ENCODE measurements around the gene PRR23C. TPM values are rescaled to one million over a fixed set of nuclear protein-coding genes. Genes with fewer than 3 reads are reported as not detected.
"Not testable (repeated sequence)": the region's sequence is repeated elsewhere in the genome, so short reads cannot be mapped to it uniquely, and the experiment has no call there.

PRR23C gene
- polyA plus RNA-seq, 1 donor (not counting 4 experiments of a cell fraction or from before 2014, with no cell fraction given): not detected

DNA sequence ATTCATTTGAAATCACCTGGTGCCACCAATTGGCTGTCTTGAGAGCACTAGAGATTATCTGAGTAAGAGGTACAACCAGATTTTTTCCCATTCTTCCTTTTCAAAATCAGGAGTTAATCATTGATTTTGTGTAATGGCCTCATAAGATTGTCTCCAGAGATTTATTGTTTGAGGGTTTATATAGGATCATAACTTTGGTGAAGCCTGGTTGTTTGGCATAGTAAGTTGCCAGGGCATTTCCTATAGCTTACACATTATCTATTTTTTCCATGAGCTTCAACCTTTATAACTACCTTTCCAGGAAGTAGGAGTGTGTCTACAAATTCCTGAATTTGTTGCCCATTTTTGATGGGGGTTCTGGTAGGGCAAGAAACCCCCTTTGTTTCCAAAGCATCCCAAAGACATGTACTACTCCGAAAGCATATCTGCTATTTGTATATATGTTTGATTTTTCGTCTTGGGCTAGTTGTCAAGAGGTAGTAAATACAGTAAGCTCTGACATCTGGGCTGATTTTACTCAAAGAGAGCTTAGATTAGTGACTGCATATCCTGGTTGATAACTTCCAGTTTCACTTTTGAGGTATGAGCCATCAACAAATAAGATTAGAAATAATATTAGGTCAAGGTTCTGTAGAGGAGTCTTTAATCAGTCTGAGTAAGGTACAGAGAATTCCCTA is 12.2 kb downstream of the PRR23C start:
- H3K4me1 ChIP-seq (ENCODE audit: control insufficient read depth, extremely low read depth, insufficient read depth, low read length): no peaks in the 10 kb centered on the region
- no peak overlapping the region for H3K9ac ChIP-seq (ENCODE audit: control insufficient read depth, extremely low read depth, insufficient read depth, low read length)
- H2AFZ ChIP-seq (ENCODE audit: control insufficient read depth, low read length): no peak overlapping the region
- H3K27me3 ChIP-seq (ENCODE audit: control insufficient read depth, extremely low read depth, insufficient read depth, low read length): no peaks in the 10 kb centered on the region
- DNase-seq (ENCODE audit: low read depth, low spot score) (no peak), FAIRE-seq (no peak)
- TF ChIP-seq, protein P1, sequence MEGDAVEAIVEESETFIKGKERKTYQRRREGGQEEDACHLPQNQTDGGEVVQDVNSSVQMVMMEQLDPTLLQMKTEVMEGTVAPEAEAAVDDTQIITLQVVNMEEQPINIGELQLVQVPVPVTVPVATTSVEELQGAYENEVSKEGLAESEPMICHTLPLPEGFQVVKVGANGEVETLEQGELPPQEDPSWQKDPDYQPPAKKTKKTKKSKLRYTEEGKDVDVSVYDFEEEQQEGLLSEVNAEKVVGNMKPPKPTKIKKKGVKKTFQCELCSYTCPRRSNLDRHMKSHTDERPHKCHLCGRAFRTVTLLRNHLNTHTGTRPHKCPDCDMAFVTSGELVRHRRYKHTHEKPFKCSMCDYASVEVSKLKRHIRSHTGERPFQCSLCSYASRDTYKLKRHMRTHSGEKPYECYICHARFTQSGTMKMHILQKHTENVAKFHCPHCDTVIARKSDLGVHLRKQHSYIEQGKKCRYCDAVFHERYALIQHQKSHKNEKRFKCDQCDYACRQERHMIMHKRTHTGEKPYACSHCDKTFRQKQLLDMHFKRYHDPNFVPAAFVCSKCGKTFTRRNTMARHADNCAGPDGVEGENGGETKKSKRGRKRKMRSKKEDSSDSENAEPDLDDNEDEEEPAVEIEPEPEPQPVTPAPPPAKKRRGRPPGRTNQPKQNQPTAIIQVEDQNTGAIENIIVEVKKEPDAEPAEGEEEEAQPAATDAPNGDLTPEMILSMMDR (optimal IDR thresholded peaks at IDR 0.05 in 1 of 3, IDR thresholded peaks at IDR 0.05 in 1 of 3, conservative IDR thresholded peaks at IDR 0.05 in 1 of 3; ENCODE audit: extremely low read depth in 1 of 3, insufficient read depth in 2 of 3, low read length in 3 of 3): no peak
- no peak for TF ChIP-seq EZH2 (IDR thresholded peaks at IDR 0.05; ENCODE audit: low read length)
- no peaks in the 10 kb centered on the region for H3K36me3 ChIP-seq (ENCODE audit: control insufficient read depth in 2 of 2, extremely low read depth in 1 of 2, insufficient read depth in 2 of 2, low read length in 2 of 2)
- H3K27ac ChIP-seq (ENCODE audit: control insufficient read depth, insufficient read depth, low read length): no peak overlapping the region
- H3K79me2 ChIP-seq (ENCODE audit: control insufficient read depth, insufficient read depth, low read length): no peaks in the 10 kb centered on the region
- dilution Hi-C loops (cut with MboI; ENCODE audit: extremely low pct_ligation_motif_present, low sequenced_read_pairs): no loop called here
- no peaks in the 10 kb centered on the region for H3K9me3 ChIP-seq (ENCODE audit: control insufficient read depth, low read depth, low read length)
- H3K4me2 ChIP-seq (ENCODE audit: control insufficient read depth, extremely low read depth, insufficient read depth, low read depth, low read length): no peak overlapping the region
- H4K20me1 ChIP-seq (ENCODE audit: control insufficient read depth, extremely low read depth, insufficient read depth, low read length): no peaks in the 10 kb centered on the region
- H3K9me1 ChIP-seq (ENCODE audit: control insufficient read depth, extremely low read depth, insufficient read depth, low read length): no peaks in the 10 kb centered on the region
- no peak overlapping the region for H3K4me3 ChIP-seq (ENCODE audit: control insufficient read depth in 2 of 3, extremely low read depth in 1 of 3, insufficient read depth in 2 of 3, low read depth in 1 of 3, low read length in 3 of 3)

DNA sequence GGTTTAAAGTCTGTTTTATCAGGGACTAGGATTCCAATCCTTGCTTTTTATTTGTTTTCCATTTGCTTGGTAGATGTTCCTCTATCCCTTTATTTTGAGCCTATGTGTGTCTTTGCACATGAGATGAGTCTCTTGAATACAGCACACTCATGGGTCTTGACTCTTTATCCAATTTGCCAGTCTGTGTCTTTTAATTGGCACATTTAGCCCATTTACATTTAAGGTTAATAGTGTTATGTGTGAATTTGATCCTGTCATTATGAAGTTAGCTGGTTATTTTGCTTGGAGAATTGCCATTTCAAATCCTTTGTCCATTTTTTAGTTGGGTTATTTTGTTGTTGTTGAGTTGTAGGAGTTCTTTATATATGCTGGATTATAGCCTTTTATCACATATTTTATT is 14.1 kb downstream of the PRR23C start:
- H3K9ac ChIP-seq (ENCODE audit: control insufficient read depth, extremely low read depth, insufficient read depth, low read length); H3K36me3 ChIP-seq (ENCODE audit: control insufficient read depth in 2 of 2, extremely low read depth in 1 of 2, insufficient read depth in 2 of 2, low read length in 2 of 2); H3K9me1 ChIP-seq (ENCODE audit: control insufficient read depth, extremely low read depth, insufficient read depth, low read length); H3K4me1 ChIP-seq (ENCODE audit: control insufficient read depth, extremely low read depth, insufficient read depth, low read length); H2AFZ ChIP-seq (ENCODE audit: control insufficient read depth, low read length); H3K27ac ChIP-seq (ENCODE audit: control insufficient read depth, insufficient read depth, low read length); H3K4me2 ChIP-seq (ENCODE audit: control insufficient read depth, extremely low read depth, insufficient read depth, low read depth, low read length); dilution Hi-C loops (cut with MboI; ENCODE audit: extremely low pct_ligation_motif_present, low sequenced_read_pairs); H3K4me3 ChIP-seq (ENCODE audit: control insufficient read depth in 2 of 3, extremely low read depth in 1 of 3, insufficient read depth in 2 of 3, low read depth in 1 of 3, low read length in 3 of 3); H3K79me2 ChIP-seq (ENCODE audit: control insufficient read depth, insufficient read depth, low read length); DNase-seq (ENCODE audit: low read depth, low spot score); H3K27me3 ChIP-seq (ENCODE audit: control insufficient read depth, extremely low read depth, insufficient read depth, low read length); H3K9me3 ChIP-seq (ENCODE audit: control insufficient read depth, low read depth, low read length); FAIRE-seq; H4K20me1 ChIP-seq (ENCODE audit: control insufficient read depth, extremely low read depth, insufficient read depth, low read length): not testable (repeated sequence)

DNA sequence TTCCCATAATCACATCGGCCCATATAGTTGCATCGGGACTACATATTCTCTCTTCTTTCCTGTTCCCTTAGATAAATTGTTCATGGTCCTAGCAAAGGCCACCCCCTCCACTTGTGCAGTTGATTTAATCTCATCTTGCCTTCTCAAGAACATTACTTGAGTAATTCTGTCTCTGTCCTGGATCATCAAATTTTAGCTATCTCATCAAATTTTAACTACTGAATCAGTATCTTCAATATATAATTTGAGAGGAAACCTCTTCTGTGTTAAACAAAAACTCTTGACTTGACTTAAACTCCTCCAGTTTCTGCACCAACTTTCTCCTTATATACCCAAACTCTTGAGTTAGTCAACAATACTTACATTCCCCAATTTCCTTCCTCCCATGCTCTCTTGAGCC is 19.7 kb downstream of the PRR23C start:
- Histone ChIP-seq H3K9ac (ENCODE audit: control insufficient read depth, extremely low read depth, insufficient read depth, low read length) (no peak overlapping the region), H3K79me2 (ENCODE audit: control insufficient read depth, insufficient read depth, low read length) (no peaks in the 10 kb centered on the region), H3K36me3 (ENCODE audit: control insufficient read depth in 2 of 2, extremely low read depth in 1 of 2, insufficient read depth in 2 of 2, low read length in 2 of 2) (no peaks in the 10 kb centered on the region), H2AFZ (ENCODE audit: control insufficient read depth, low read length) (no peak overlapping the region), H3K4me1 (ENCODE audit: control insufficient read depth, extremely low read depth, insufficient read depth, low read length) (no peaks in the 10 kb centered on the region), H3K9me3 (ENCODE audit: control insufficient read depth, low read depth, low read length) (no peaks in the 10 kb centered on the region), H3K4me3 (ENCODE audit: control insufficient read depth in 2 of 3, extremely low read depth in 1 of 3, insufficient read depth in 2 of 3, low read depth in 1 of 3, low read length in 3 of 3) (no peak overlapping the region), H4K20me1 (ENCODE audit: control insufficient read depth, extremely low read depth, insufficient read depth, low read length) (no peaks in the 10 kb centered on the region), H3K27ac (ENCODE audit: control insufficient read depth, insufficient read depth, low read length) (no peak overlapping the region), H3K27me3 (ENCODE audit: control insufficient read depth, extremely low read depth, insufficient read depth, low read length) (no peaks in the 10 kb centered on the region), H3K9me1 (ENCODE audit: control insufficient read depth, extremely low read depth, insufficient read depth, low read length) (no peaks in the 10 kb centered on the region), H3K4me2 (ENCODE audit: control insufficient read depth, extremely low read depth, insufficient read depth, low read depth, low read length) (no peak overlapping the region)
- FAIRE-seq: no peak
- dilution Hi-C loops (cut with MboI; ENCODE audit: extremely low pct_ligation_motif_present, low sequenced_read_pairs): no loop called here
- DNase-seq (ENCODE audit: low read depth, low spot score): no peak
- TF ChIP-seq, protein P1 (optimal IDR thresholded peaks at IDR 0.05 in 1 of 3, IDR thresholded peaks at IDR 0.05 in 1 of 3, conservative IDR thresholded peaks at IDR 0.05 in 1 of 3; ENCODE audit: extremely low read depth in 1 of 3, insufficient read depth in 2 of 3, low read length in 3 of 3): no peak
- no peak for TF ChIP-seq EZH2 (IDR thresholded peaks at IDR 0.05; ENCODE audit: low read length)
